GM23338 (cell line): Measurements from ENCODE around the gene PARP3. TPM values are rescaled to one million over a fixed set of nuclear protein-coding genes. Genes with fewer than 3 reads are reported as not detected.
A peak's percentile ranks its signal among the peaks of the same experiment; 100 is the strongest.

Experiments used
- ATAC-seq: fragments of 200-7000 bp; cut with Tn5 transposase; 3 replicates; pipeline ENCODE4 v1.9.1; 2020
- DNase-seq: peaks from one replicate; pipeline ENCODE4 v3.0.0-alpha.2; 2015; ENCODE audit warnings: low spot score
- H2AFZ ChIP-seq: fragments of 200-600 bp; sonication (generic); 2 replicates; pipeline ENCODE4 v1.8.0; 2016; ENCODE audit warnings: antibody characterized with exemption, mild to moderate bottlenecking, moderate library complexity
- H3F3A ChIP-seq: fragments of 200-600 bp; sonication (generic); replicated peaks from 2 replicates; pipeline ENCODE4 v1.8.0; 2017; ENCODE audit warnings: antibody characterized with exemption, mixed run types, low read depth
- H3K27ac ChIP-seq: fragments of 200-600 bp; sonication (generic); 2 replicates; pipeline ENCODE4 v1.6.1; 2016; ENCODE audit warnings: low read depth
- H3K27me3 ChIP-seq: fragments of 200-600 bp; sonication (generic); 2 replicates; pipeline ENCODE4 v1.8.0; 2016; ENCODE audit warnings: mild to moderate bottlenecking, mixed run types, moderate library complexity; ENCODE audit not compliant: insufficient read depth
- H3K36me3 ChIP-seq: fragments of 200-600 bp; sonication (generic); 2 replicates; pipeline ENCODE4 v1.8.0; 2016; ENCODE audit warnings: mild to moderate bottlenecking; ENCODE audit not compliant: insufficient read depth
- H3K4me1 ChIP-seq: fragments of 200-600 bp; sonication (generic); 2 replicates; pipeline ENCODE4 v1.8.0; 2016; ENCODE audit warnings: mild to moderate bottlenecking, moderate library complexity; ENCODE audit not compliant: insufficient read depth
- H3K4me2 ChIP-seq: fragments of 200-600 bp; sonication (generic); 2 replicates; pipeline ENCODE4 v1.7.1; 2017; ENCODE audit warnings: mixed run types
- H3K4me3 ChIP-seq: fragments of 200-600 bp; sonication (generic); 2 replicates; pipeline ENCODE4 v1.6.1; 2016; ENCODE audit warnings: mixed run types
- H3K79me2 ChIP-seq: fragments of 200-600 bp; sonication (generic); replicated peaks from 2 replicates; pipeline ENCODE4 v1.8.0; 2017; ENCODE audit warnings: mild to moderate bottlenecking; ENCODE audit not compliant: insufficient read depth
- H3K9me2 ChIP-seq: fragments of 200-600 bp; sonication (generic); 2 replicates; pipeline ENCODE4 v1.8.0; 2017; ENCODE audit not compliant: insufficient read depth
- H4K20me1 ChIP-seq: fragments of 200-600 bp; sonication (generic); replicated peaks from 2 replicates; pipeline ENCODE4 v1.8.0; 2017; ENCODE audit warnings: mild to moderate bottlenecking; ENCODE audit not compliant: insufficient read depth
- H3K27ac Mint-ChIP-seq: 2 replicates; pipeline ENCODE4 v1.8.0; 2020; ENCODE audit warnings: inconsistent platforms, mild to moderate bottlenecking, moderate library complexity, mixed read lengths
- H3K27me3 Mint-ChIP-seq: 3 replicates; pipeline ENCODE4 v1.8.0; 2022; ENCODE audit warnings: low read depth, mild to moderate bottlenecking, moderate library complexity, mixed read lengths, inconsistent platforms; ENCODE audit not compliant: insufficient read depth, poor library complexity
- H3K36me3 Mint-ChIP-seq: 3 replicates; pipeline ENCODE4 v1.8.0; 2021; ENCODE audit warnings: low read depth, mild to moderate bottlenecking, inconsistent platforms, moderate library complexity, mixed read lengths
- H3K4me1 Mint-ChIP-seq: 3 replicates; pipeline ENCODE4 v1.8.0; 2020; ENCODE audit warnings: mild to moderate bottlenecking, inconsistent platforms, mixed read lengths
- H3K4me3 Mint-ChIP-seq: 3 replicates; pipeline ENCODE4 v1.8.0; 2021; ENCODE audit warnings: moderate library complexity, mild to moderate bottlenecking, inconsistent platforms, mixed read lengths
- H3K9me3 Mint-ChIP-seq: 3 replicates; pipeline ENCODE4 v1.8.0; 2020; ENCODE audit warnings: moderate library complexity, mild to moderate bottlenecking, inconsistent platforms, mixed read lengths
- CREB1 ChIP-seq: fragments of 250-450 bp; sonication (Bioruptor Pico); IDR thresholded peaks from 2 replicates; pipeline ENCODE4 v1.5.0; 2020; ENCODE audit warnings: low read depth, mild to moderate bottlenecking, moderate library complexity
- CTCF ChIP-seq, 2 experiments: fragments of 200-600 bp in 1 of 2; sonication (generic) in 1 of 2; conservative IDR thresholded peaks; 2 replicates each; pipeline versions ENCODE4 v1.5.1 to v1.6.1; 2016 to 2017; ENCODE audit warnings: antibody characterized with exemption in 2 of 2, low read depth in 2 of 2, mild to moderate bottlenecking in 2 of 2, moderate library complexity in 1 of 2
- ETS1 ChIP-seq: IDR thresholded peaks from 2 replicates; pipeline ENCODE4 v1.6.1; 2016; ENCODE audit warnings: antibody characterized with exemption
- EZH2 ChIP-seq: fragments of 200-600 bp; sonication (generic); IDR thresholded peaks from one replicate; pipeline ENCODE4 v1.8.0; 2017; ENCODE audit warnings: antibody characterized with exemption, mild to moderate bottlenecking, low read depth; ENCODE audit not compliant: unreplicated experiment
- EZH2phosphoT487 ChIP-seq: fragments of 200-600 bp; sonication (generic); IDR thresholded peaks from one replicate; pipeline ENCODE4 v1.8.1; 2018; ENCODE audit warnings: antibody characterized with exemption; ENCODE audit not compliant: unreplicated experiment
- JUNB ChIP-seq: IDR thresholded peaks from one replicate; pipeline ENCODE4 v1.6.1; 2016; ENCODE audit warnings: antibody characterized with exemption; ENCODE audit not compliant: unreplicated experiment
- NANOG ChIP-seq: IDR thresholded peaks from 2 replicates; pipeline ENCODE4 v1.6.1; 2016; ENCODE audit warnings: antibody characterized with exemption, borderline replicate concordance
- POLR2AphosphoS5 ChIP-seq: IDR thresholded peaks from 2 replicates; pipeline ENCODE4 v1.6.1; 2016; ENCODE audit warnings: antibody characterized with exemption, low read depth
- REST ChIP-seq: IDR thresholded peaks from one replicate; pipeline ENCODE4 v1.6.1; 2018; ENCODE audit warnings: antibody characterized with exemption; ENCODE audit not compliant: unreplicated experiment
- STAT1 ChIP-seq: IDR thresholded peaks from one replicate; pipeline ENCODE4 v1.6.1; 2016; ENCODE audit warnings: antibody characterized with exemption; ENCODE audit not compliant: unreplicated experiment
- ZNF114 ChIP-seq: fragments of 250-450 bp; sonication (Bioruptor Pico); IDR thresholded peaks from 2 replicates; pipeline ENCODE4 v1.5.0; 2020; ENCODE audit warnings: mild to moderate bottlenecking, moderate library complexity
- ZNF331 ChIP-seq: fragments of 250-450 bp; sonication (Bioruptor Pico); IDR thresholded peaks from 2 replicates; pipeline ENCODE4 v1.5.0; 2020; ENCODE audit warnings: low read depth, mild to moderate bottlenecking, moderate library complexity
- ZNF462 ChIP-seq: fragments of 250-450 bp; sonication (Bioruptor Pico); IDR thresholded peaks from 2 replicates; pipeline ENCODE4 v1.5.0; 2020; ENCODE audit warnings: mild to moderate bottlenecking, moderate library complexity
- polyA plus RNA-seq: library from polyadenylated mRNA; unstranded; fragments of >200 nt; fragmentation: Nextera tagmentation; extraction: Ambion mirVana; gene quantifications from 2 replicates; pipeline ENCODE4 v1.2.1, GENCODE V29; 2016
- total RNA-seq: library from RNA; depleted of rRNA; stranded (reverse); fragments of >200 nt; shearing (Covaris generic); gene quantifications from 2 replicates; pipeline ENCODE4 v1.2.3, GENCODE V29; 2014

Gene PARP3
- total and polyA plus RNA-seq, 2 experiments from 2014 or later, result 0.76 to 1.1 TPM

- ATAC-seq (peak; percentile 85), DNase-seq (peak; percentile 89)
- Histone ChIP-seq H3K27ac (peak within 1 kb of the TSS; percentile 89), H3K9me2 (no peaks in the 10 kb centered on the region), H4K20me1 (no peaks in the 10 kb centered on the region; the same call in 1 of the 2 replicates), H3K4me2 (peak within 1 kb of the TSS; percentile 99), H3K4me1 (peaks cover 15% of the 10 kb centered on the region), H3K79me2 (no peaks in the 10 kb centered on the region), H3F3A (peaks cover 11% of the 10 kb centered on the region), H3K27me3 (no peaks in the 10 kb centered on the region), H2AFZ (peak within 1 kb of the TSS; percentile 95), H3K4me3 (peak within 1 kb of the TSS; percentile 90), H3K36me3 (no peaks in the 10 kb centered on the region)
- H3K9me3 Mint-ChIP-seq, result no peaks in the 10 kb centered on the region
- H3K4me1 Mint-ChIP-seq, result peaks cover 15% of the 10 kb centered on the region
- TF ChIP-seq POLR2AphosphoS5 (peak; percentile 88), EZH2 (no peak), ZNF462 (CRISPR knock-in tag) (no peak), STAT1 (no peak), CREB1 (CRISPR knock-in tag) (peak; percentile 75), NANOG (no peak), ZNF331 (CRISPR knock-in tag) (no peak), JUNB (no peak), REST (no peak), CTCF (conservative IDR thresholded peaks at IDR 0.05; ENCODE audit: low read depth in 2 of 2) (peak in 1 of 2 experiments; percentile 9; a peak in 1 of 4 replicates), ETS1 (peak; percentile 83), ZNF114 (no peak), EZH2phosphoT487 (no peak)
- peak within 1 kb of the TSS; percentile 82 for H3K4me3 Mint-ChIP-seq
- no peaks in the 10 kb centered on the region for H3K36me3 Mint-ChIP-seq
- H3K27ac Mint-ChIP-seq, result peak within 1 kb of the TSS; percentile 97
- peaks cover 15% of the 10 kb centered on the region for H3K27me3 Mint-ChIP-seq
Measured at GRCh38 chr3:51982838-51983577, 40.8 kb downstream of the PARP3 start, which contains the start of gene ACY1. Gene ACY1 (plus strand): TSS chr3:51983535. CDS start chr3:51984065, 530 bp downstream.
